WTC11 (cell line): ENCODE results near the gene PRB3. TPM values are rescaled to one million over a fixed set of nuclear protein-coding genes. Genes with fewer than 3 reads are reported as not detected.
A peak's percentile ranks its signal among the peaks of the same experiment; 100 is the strongest.

Source experiments
- ATAC-seq: fragments of 200-7000 bp; cut with Tn5 transposase; 2 replicates; pipeline ENCODE4 v1.10.0; 2021; ENCODE audit warnings: mild to moderate bottlenecking, moderate library complexity
- CTCF ChIA-PET: fragments of 300-600 bp; sonication (Branson Sonifier 250); formaldehyde crosslinking; loops from one replicate; lab custom pipeline; 2021; ENCODE audit warnings: antibody characterized with exemption; lab: Charles Lee
- POLR2A ChIA-PET: fragments of 350-600 bp; sonication (Branson Sonifier 250); formaldehyde crosslinking; loops from one replicate; lab custom pipeline; 2021; ENCODE audit warnings: antibody characterized with exemption; lab: Charles Lee
- DNase-seq: peaks from one replicate; pipeline ENCODE4 v3.0.0; 2021; ENCODE audit warnings: low spot score
- H3K27ac Mint-ChIP-seq: 2 replicates; pipeline ENCODE4 v1.8.0; 2021; ENCODE audit warnings: mixed read lengths
- H3K27me3 Mint-ChIP-seq: 2 replicates; pipeline ENCODE4 v1.8.0; 2021; ENCODE audit warnings: low read depth, mild to moderate bottlenecking, moderate library complexity, mixed read lengths
- H3K36me3 Mint-ChIP-seq: 2 replicates; pipeline ENCODE4 v1.8.0; 2021; ENCODE audit warnings: mixed read lengths
- H3K4me1 Mint-ChIP-seq: 2 replicates; pipeline ENCODE4 v1.8.0; 2022; ENCODE audit warnings: mixed read lengths
- H3K4me3 Mint-ChIP-seq: 2 replicates; pipeline ENCODE4 v1.8.0; 2021; ENCODE audit warnings: mild to moderate bottlenecking, moderate library complexity, mixed read lengths
- H3K9me3 Mint-ChIP-seq: 2 replicates; pipeline ENCODE4 v1.8.0; 2021; ENCODE audit warnings: mixed read lengths
- AFF4 ChIP-seq: sonication (generic); formaldehyde crosslinking; IDR thresholded peaks from 2 replicates; pipeline ENCODE4 v1.8.1; 2023; ENCODE audit warnings: mild to moderate bottlenecking, missing genetic modification reagents, borderline replicate concordance
- AR ChIP-seq: fragments of 250-450 bp; sonication (Bioruptor Pico); IDR thresholded peaks from 2 replicates; pipeline ENCODE4 v1.9.0; 2021; ENCODE audit warnings: mild to moderate bottlenecking
- CDX4 ChIP-seq: fragments of 250-450 bp; sonication (Bioruptor Pico); IDR thresholded peaks from 2 replicates; pipeline ENCODE4 v1.9.0; 2021; ENCODE audit warnings: moderate library complexity, mild to moderate bottlenecking, inconsistent platforms, borderline replicate concordance
- FOXJ3 ChIP-seq: sonication (generic); formaldehyde crosslinking; IDR thresholded peaks from 2 replicates; pipeline ENCODE4 v1.9.0; 2021; ENCODE audit warnings: missing genetic modification reagents, mild to moderate bottlenecking, borderline replicate concordance
- GTF2I ChIP-seq: fragments of 250-450 bp; sonication (Bioruptor Pico); conservative IDR thresholded peaks from 2 replicates; pipeline ENCODE4 v1.4.0; 2021; ENCODE audit warnings: mild to moderate bottlenecking
- IRF1 ChIP-seq: sonication (generic); formaldehyde crosslinking; IDR thresholded peaks from 2 replicates; pipeline ENCODE4 v1.8.0; 2023; ENCODE audit warnings: missing genetic modification reagents
- MAX ChIP-seq: sonication (generic); formaldehyde crosslinking; IDR thresholded peaks from 2 replicates; pipeline ENCODE4 v1.8.0; 2022; ENCODE audit warnings: mild to moderate bottlenecking, missing genetic modification reagents
- MLX ChIP-seq: sonication (generic); formaldehyde crosslinking; IDR thresholded peaks from 2 replicates; pipeline ENCODE4 v1.8.1; 2023; ENCODE audit warnings: mild to moderate bottlenecking, missing genetic modification reagents, moderate library complexity
- NR1H2 ChIP-seq: sonication (generic); formaldehyde crosslinking; IDR thresholded peaks from 2 replicates; pipeline ENCODE4 v1.9.0; 2021; ENCODE audit warnings: mild to moderate bottlenecking, moderate library complexity, missing genetic modification reagents
- NR2C2 ChIP-seq: sonication (generic); formaldehyde crosslinking; IDR thresholded peaks from 2 replicates; pipeline ENCODE4 v1.8.0; 2022; ENCODE audit warnings: mild to moderate bottlenecking, missing genetic modification reagents
- USF1 ChIP-seq: sonication (generic); formaldehyde crosslinking; IDR thresholded peaks from 2 replicates; pipeline ENCODE4 v1.8.0; 2022; ENCODE audit warnings: mild to moderate bottlenecking, missing genetic modification reagents
- ZMAT4 ChIP-seq: fragments of 250-450 bp; sonication (Bioruptor Pico); IDR thresholded peaks from 2 replicates; pipeline ENCODE4 v1.9.0; 2021; ENCODE audit warnings: mild to moderate bottlenecking
- ZNF219 ChIP-seq: sonication (generic); formaldehyde crosslinking; IDR thresholded peaks from 2 replicates; pipeline ENCODE4 v1.8.0; 2023; ENCODE audit warnings: missing genetic modification reagents, mild to moderate bottlenecking, borderline replicate concordance
- ZNF263 ChIP-seq: sonication (generic); formaldehyde crosslinking; IDR thresholded peaks from 2 replicates; pipeline ENCODE4 v1.8.1; 2022; ENCODE audit warnings: low read depth, mild to moderate bottlenecking, moderate library complexity, missing genetic modification reagents
- ZNF416 ChIP-seq: fragments of 250-450 bp; sonication (Bioruptor Pico); IDR thresholded peaks from 2 replicates; pipeline ENCODE4 v1.9.0; 2021; ENCODE audit warnings: mild to moderate bottlenecking, inconsistent platforms
- total RNA-seq: library from RNA; stranded (reverse); gene quantifications from 3 replicates; pipeline ENCODE4 v1.2.3, GENCODE V29; 2021

The PRB3 gene
- total RNA-seq, 1 experiment from 2014 or later: 0.77 TPM

GRCh38 chr12:11242656-11243055 lies 26.9 kb downstream of the PRB3 start:
- ATAC-seq: no peak
- ChIA-PET POLR2A (no interaction called here), CTCF (no interaction called here)
- Mint-ChIP-seq H3K9me3 (no peaks in the 10 kb centered on the region), H3K27ac (no peak overlapping the region), H3K4me3 (no peak overlapping the region), H3K27me3 (peaks cover 5% of the 10 kb centered on the region; the same call in 1 of the 2 replicates), H3K4me1 (peaks cover 5% of the 10 kb centered on the region; the same call in 1 of the 2 replicates), H3K36me3 (no peaks in the 10 kb centered on the region)
- TF ChIP-seq GTF2I (CRISPR knock-in tag): no peak
- no peak for TF ChIP-seq ZNF263 (CRISPR knock-in tag)
- no peak for TF ChIP-seq NR1H2 (CRISPR knock-in tag)
- DNase-seq: no peak

GRCh38 chr12:11240348-11240930 lies 29.1 kb downstream of the PRB3 start:
- TF ChIP-seq MLX (CRISPR knock-in tag): no peak
- CTCF ChIA-PET: interaction anchor here (3.5 kb wide), 1 partner anchor 12 kb away, joined by 10 read pairs; no protein-coding TSS in a partner anchor
- Mint-ChIP-seq H3K27ac (no peak overlapping the region), H3K36me3 (no peaks in the 10 kb centered on the region), H3K4me3 (no peak overlapping the region), H3K4me1 (peaks cover 5% of the 10 kb centered on the region; the same call in 1 of the 2 replicates), H3K9me3 (peaks cover 7% of the 10 kb centered on the region; the same call in 1 of the 2 replicates), H3K27me3 (peaks cover 5% of the 10 kb centered on the region; the same call in 1 of the 2 replicates)
- POLR2A ChIA-PET: no interaction called here
- DNase-seq (no peak), ATAC-seq (no peak)

- Mint-ChIP-seq H3K4me3 (no peak overlapping the region), H3K27me3 (peaks cover 5% of the 10 kb centered on the region; the same call in 1 of the 2 replicates), H3K27ac (no peak overlapping the region), H3K9me3 (peaks cover 8% of the 10 kb centered on the region; the same call in 1 of the 2 replicates), H3K4me1 (peaks cover 10% of the 10 kb centered on the region), H3K36me3 (no peaks in the 10 kb centered on the region)
- ATAC-seq: peak; percentile 58
- no peak for DNase-seq
- TF ChIP-seq AR: no peak
- ChIA-PET CTCF (interaction anchor here (3.5 kb wide), 1 partner anchor 10 kb away, joined by 10 read pairs; no protein-coding TSS in a partner anchor), POLR2A (no interaction called here)
Observed at GRCh38 chr12:11238275-11238674, 31.2 kb downstream of the PRB3 start.

- ATAC-seq (no peak), DNase-seq (no peak)
- CTCF ChIA-PET: interaction anchor here (1.2 kb wide), 1 partner anchor 251 kb away, joined by 4 read pairs; no protein-coding TSS in a partner anchor
- POLR2A ChIA-PET: no interaction called here
- Mint-ChIP-seq H3K4me1 (peaks cover 8% of the 10 kb centered on the region), H3K4me3 (no peak overlapping the region), H3K36me3 (no peaks in the 10 kb centered on the region), H3K27ac (no peak overlapping the region), H3K9me3 (peaks cover 8% of the 10 kb centered on the region; the same call in 1 of the 2 replicates), H3K27me3 (no peaks in the 10 kb centered on the region)
- TF ChIP-seq ZNF219: no peak
- TF ChIP-seq MAX (CRISPR knock-in tag): no peak
- no peak for TF ChIP-seq CDX4 (CRISPR knock-in tag)
- TF ChIP-seq AFF4 (CRISPR knock-in tag): no peak
- TF ChIP-seq USF1: no peak
- no peak for TF ChIP-seq ZNF416 (CRISPR knock-in tag)
- TF ChIP-seq NR2C2 (CRISPR knock-in tag): no peak
- no peak for TF ChIP-seq IRF1 (CRISPR knock-in tag)
- TF ChIP-seq FOXJ3 (CRISPR knock-in tag): no peak
- TF ChIP-seq ZMAT4 (CRISPR knock-in tag): no peak
Observed at GRCh38 chr12:11233532-11233931, 36.0 kb downstream of the PRB3 start.
